Muscle layer of colon (tissue), 2 donors: ENCODE measurements around the gene USP3.

Experiments used
- H3K27ac ChIP-seq: one replicate; pipeline ENCODE4 v1.7.0; 2013; ENCODE audit warnings: low read depth, mild to moderate bottlenecking, low read length, moderate library complexity
- H3K27me3 ChIP-seq, 2 donors: one replicate each; pipeline ENCODE4 v1.7.0; 2013; ENCODE audit warnings: low read length in 2 of 2, mild to moderate bottlenecking in 2 of 2; ENCODE audit not compliant: insufficient read depth in 2 of 2, control insufficient read depth in 1 of 2
- H3K36me3 ChIP-seq: one replicate; pipeline ENCODE4 v1.7.0; 2013; ENCODE audit warnings: mild to moderate bottlenecking, low read length; ENCODE audit not compliant: insufficient read depth
- H3K4me1 ChIP-seq: one replicate; pipeline ENCODE4 v1.7.0; 2013; ENCODE audit warnings: mild to moderate bottlenecking, low read length; ENCODE audit not compliant: insufficient read depth
- H3K4me3 ChIP-seq, 2 donors: one replicate each; pipeline ENCODE4 v1.7.0; 2013; ENCODE audit warnings: low read length in 2 of 2, low read depth in 1 of 2, mild to moderate bottlenecking in 1 of 2, moderate library complexity in 1 of 2
- H3K9ac ChIP-seq: one replicate; pipeline ENCODE4 v1.7.0; 2013; ENCODE audit warnings: low read length
- H3K9me3 ChIP-seq: one replicate; pipeline ENCODE4 v1.7.0; 2013; ENCODE audit warnings: mild to moderate bottlenecking, low read length
- donor health status: abdominal sarcoma.
- donor health status: Adenocarcinoma of cecum.

The USP3 gene

GRCh38 chr15:63560741-63561448, 56.5 kb downstream of the USP3 start:
- no peak overlapping the region for H3K9ac ChIP-seq
- H3K27me3 ChIP-seq, result no peaks in the 10 kb centered on the region
- no peaks in the 10 kb centered on the region for H3K4me1 ChIP-seq
- H3K4me3 ChIP-seq, result no peak overlapping the region
- peaks cover 46% of the 10 kb centered on the region for H3K36me3 ChIP-seq
- H3K27ac ChIP-seq, result no peak overlapping the region
- no peaks in the 10 kb centered on the region for H3K9me3 ChIP-seq

- no peak overlapping the region for H3K27ac ChIP-seq
- H3K36me3 ChIP-seq, result peaks cover 40% of the 10 kb centered on the region
- H3K9ac ChIP-seq, result no peak overlapping the region
- no peaks in the 10 kb centered on the region for H3K27me3 ChIP-seq
- H3K4me1 ChIP-seq, result no peaks in the 10 kb centered on the region
- no peaks in the 10 kb centered on the region for H3K9me3 ChIP-seq
- no peak overlapping the region for H3K4me3 ChIP-seq
These were observed 59.7 kb downstream of the USP3 start for GRCh38 chr15:63564093-63564492.

GRCh38 chr15:63565536-63566186, 61.3 kb downstream of the USP3 start:
- no peaks in the 10 kb centered on the region for H3K4me1 ChIP-seq
- H3K9ac ChIP-seq, result no peak overlapping the region
- H3K27ac ChIP-seq, result no peak overlapping the region
- H3K4me3 ChIP-seq, result no peak overlapping the region
- H3K27me3 ChIP-seq, result no peaks in the 10 kb centered on the region
- no peaks in the 10 kb centered on the region for H3K9me3 ChIP-seq
- H3K36me3 ChIP-seq, result peaks cover 31% of the 10 kb centered on the region

- H3K9ac ChIP-seq, result no peak overlapping the region
- H3K27ac ChIP-seq, result no peak overlapping the region
- H3K27me3 ChIP-seq, result no peaks in the 10 kb centered on the region
- H3K4me3 ChIP-seq, result no peak overlapping the region
- no peaks in the 10 kb centered on the region for H3K4me1 ChIP-seq
- no peaks in the 10 kb centered on the region for H3K9me3 ChIP-seq
- peaks cover 25% of the 10 kb centered on the region for H3K36me3 ChIP-seq
These were observed 68.5 kb downstream of the USP3 start for GRCh38 chr15:63572749-63573464.

- Histone ChIP-seq H3K4me3 (no peak overlapping the region), H3K4me1 (no peaks in the 10 kb centered on the region), H3K36me3 (peaks cover 25% of the 10 kb centered on the region), H3K9ac (no peak overlapping the region), H3K27ac (no peak overlapping the region), H3K27me3 (no peaks in the 10 kb centered on the region), H3K9me3 (no peaks in the 10 kb centered on the region)
These were observed 69.1 kb downstream of the USP3 start for GRCh38 chr15:63573533-63573932.

- H3K36me3 ChIP-seq, result peaks cover 25% of the 10 kb centered on the region
- H3K27ac ChIP-seq, result no peak overlapping the region
- no peaks in the 10 kb centered on the region for H3K27me3 ChIP-seq
- no peaks in the 10 kb centered on the region for H3K4me1 ChIP-seq
- no peak overlapping the region for H3K9ac ChIP-seq
- no peaks in the 10 kb centered on the region for H3K9me3 ChIP-seq
- H3K4me3 ChIP-seq, result no peak overlapping the region
These were observed 70.9 kb downstream of the USP3 start for GRCh38 chr15:63575312-63575711.

GRCh38 chr15:63576441-63576840, 72.0 kb downstream of the USP3 start:
- peaks cover 19% of the 10 kb centered on the region for H3K36me3 ChIP-seq
- H3K9me3 ChIP-seq, result no peaks in the 10 kb centered on the region
- H3K27ac ChIP-seq, result no peak overlapping the region
- no peak overlapping the region for H3K9ac ChIP-seq
- no peaks in the 10 kb centered on the region for H3K4me1 ChIP-seq
- H3K27me3 ChIP-seq, result no peaks in the 10 kb centered on the region
- no peak overlapping the region for H3K4me3 ChIP-seq

- Histone ChIP-seq H3K9me3 (no peaks in the 10 kb centered on the region), H3K27ac (no peak overlapping the region), H3K4me3 (no peak overlapping the region), H3K4me1 (peaks cover 16% of the 10 kb centered on the region), H3K36me3 (no peaks in the 10 kb centered on the region), H3K9ac (no peak overlapping the region), H3K27me3 (no peaks in the 10 kb centered on the region)
These were observed 77.8 kb downstream of the USP3 start for GRCh38 chr15:63582179-63582578.

- Histone ChIP-seq H3K4me1 (peaks cover 22% of the 10 kb centered on the region), H3K9me3 (no peaks in the 10 kb centered on the region), H3K36me3 (no peaks in the 10 kb centered on the region), H3K4me3 (no peak overlapping the region), H3K27me3 (no peaks in the 10 kb centered on the region), H3K27ac (no peak overlapping the region), H3K9ac (no peak overlapping the region)
These were observed 78.5 kb downstream of the USP3 start for GRCh38 chr15:63582718-63583426.

GRCh38 chr15:63586790-63587189, 82.4 kb downstream of the USP3 start:
- Histone ChIP-seq H3K9me3 (no peaks in the 10 kb centered on the region), H3K27me3 (no peaks in the 10 kb centered on the region), H3K4me3 (no peak overlapping the region), H3K9ac (no peak overlapping the region), H3K27ac (no peak overlapping the region), H3K4me1 (peaks cover 22% of the 10 kb centered on the region), H3K36me3 (peaks cover 29% of the 10 kb centered on the region)

- no peak overlapping the region for H3K9ac ChIP-seq
- no peak overlapping the region for H3K4me3 ChIP-seq
- H3K9me3 ChIP-seq, result no peaks in the 10 kb centered on the region
- H3K27me3 ChIP-seq, result no peaks in the 10 kb centered on the region
- no peak overlapping the region for H3K27ac ChIP-seq
- H3K36me3 ChIP-seq, result peaks cover 32% of the 10 kb centered on the region
- H3K4me1 ChIP-seq, result peaks cover 22% of the 10 kb centered on the region
These were observed 83.1 kb downstream of the USP3 start for GRCh38 chr15:63587527-63587926.
